ENCODE results near the gene SUMO4. TPM values are rescaled to one million over a fixed set of nuclear protein-coding genes. Genes with fewer than 3 reads are reported as not detected.

Gene SUMO4
- total RNA-seq, 4 donors from 2014 or later: 1.0 to 6.0 (median 3.4) TPM

DNA sequence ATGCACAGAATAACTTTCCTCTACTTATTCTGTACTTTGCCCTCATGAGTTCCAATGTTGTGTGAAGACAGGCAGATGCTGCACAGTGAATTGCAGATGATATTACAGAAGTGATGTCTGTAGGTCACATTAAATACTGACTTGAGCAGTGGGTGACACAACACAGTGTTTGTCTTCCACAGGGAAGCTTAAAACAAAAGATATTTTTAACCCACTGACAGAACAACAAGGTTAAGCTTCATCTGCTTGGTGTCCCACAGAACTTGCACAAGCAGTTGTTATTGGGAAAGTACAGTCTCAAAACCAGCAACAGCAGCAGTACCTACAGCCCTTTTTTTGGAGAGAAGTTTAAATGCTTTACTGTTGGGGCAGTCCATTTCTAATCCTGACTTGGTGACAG, 10.5 kb downstream of the SUMO4 start:
- Histone ChIP-seq H3K36me3 (peaks cover 29% of the 10 kb centered on the region), H3K27ac (no peak overlapping the region), H3K27me3 (no peaks in the 10 kb centered on the region), H3K9me3 (no peaks in the 10 kb centered on the region), H3K4me3 (no peak overlapping the region), H3K4me1 (no peaks in the 10 kb centered on the region)
- no peak for DNase-seq (ENCODE audit: low spot score in 2 of 2)
- TF ChIP-seq EP300 (IDR thresholded peaks at IDR 0.05) (no peak), POLR2AphosphoS5 (IDR thresholded peaks at IDR 0.05) (no peak), POLR2A (IDR thresholded peaks at IDR 0.05) (no peak), CTCF (IDR thresholded peaks at IDR 0.05) (no peak)

- 79% methylated on average over 4 of the region's 4 CpGs for WGBS
- H3K9me3 ChIP-seq: no peaks in the 10 kb centered on the region
- H3K4me1 ChIP-seq: no peaks in the 10 kb centered on the region
- TF ChIP-seq POLR2A (IDR thresholded peaks at IDR 0.05) (no peak), EP300 (IDR thresholded peaks at IDR 0.05) (no peak), CTCF (IDR thresholded peaks at IDR 0.05) (no peak), POLR2AphosphoS5 (IDR thresholded peaks at IDR 0.05) (no peak)
- no peak for DNase-seq (ENCODE audit: low spot score in 2 of 2)
- no peaks in the 10 kb centered on the region for H3K27me3 ChIP-seq
- H3K27ac ChIP-seq: no peak overlapping the region
- H3K4me3 ChIP-seq: no peak overlapping the region
- H3K36me3 ChIP-seq: peaks cover 23% of the 10 kb centered on the region
These were observed 13.9 kb downstream of the SUMO4 start for GRCh38 chr6:149414009-149414408.

- no peak for TF ChIP-seq EP300 (IDR thresholded peaks at IDR 0.05)
- TF ChIP-seq CTCF (IDR thresholded peaks at IDR 0.05): no peak
- no peak for TF ChIP-seq POLR2AphosphoS5 (IDR thresholded peaks at IDR 0.05)
- TF ChIP-seq POLR2A (IDR thresholded peaks at IDR 0.05): no peak
- DNase-seq (ENCODE audit: low spot score in 2 of 2): no peak
- no peaks in the 10 kb centered on the region for H3K9me3 ChIP-seq
- H3K27ac ChIP-seq: no peak overlapping the region
- H3K27me3 ChIP-seq: no peaks in the 10 kb centered on the region
- no peaks in the 10 kb centered on the region for H3K4me1 ChIP-seq
- no peak overlapping the region for H3K4me3 ChIP-seq
- peaks cover 15% of the 10 kb centered on the region for H3K36me3 ChIP-seq
- WGBS: 94% methylated on average over 4 of the region's 4 CpGs
These were observed 14.8 kb downstream of the SUMO4 start for GRCh38 chr6:149414821-149415220.

GRCh38 chr6:149419696-149420404, 19.8 kb downstream of the SUMO4 start:
- no peaks in the 10 kb centered on the region for H3K4me1 ChIP-seq
- no peak overlapping the region for H3K27ac ChIP-seq
- no peaks in the 10 kb centered on the region for H3K36me3 ChIP-seq
- TF ChIP-seq POLR2A (IDR thresholded peaks at IDR 0.05): no peak
- TF ChIP-seq POLR2AphosphoS5 (IDR thresholded peaks at IDR 0.05): no peak
- no peak for TF ChIP-seq EP300 (IDR thresholded peaks at IDR 0.05)
- TF ChIP-seq CTCF (IDR thresholded peaks at IDR 0.05): no peak
- 90% methylated on average over 13 of the region's 13 CpGs for WGBS
- no peak overlapping the region for H3K4me3 ChIP-seq
- no peaks in the 10 kb centered on the region for H3K9me3 ChIP-seq
- DNase-seq (ENCODE audit: low spot score in 2 of 2): no peak
- H3K27me3 ChIP-seq: no peaks in the 10 kb centered on the region

GRCh38 chr6:149421132-149421531, 21.1 kb downstream of the SUMO4 start:
- no peaks in the 10 kb centered on the region for H3K36me3 ChIP-seq
- H3K9me3 ChIP-seq: no peaks in the 10 kb centered on the region
- 72% methylated on average over 5 of the region's 5 CpGs for WGBS
- no peak overlapping the region for H3K27ac ChIP-seq
- TF ChIP-seq POLR2A (IDR thresholded peaks at IDR 0.05) (no peak), EP300 (IDR thresholded peaks at IDR 0.05) (no peak), CTCF (IDR thresholded peaks at IDR 0.05) (no peak), POLR2AphosphoS5 (IDR thresholded peaks at IDR 0.05) (no peak)
- H3K27me3 ChIP-seq: no peaks in the 10 kb centered on the region
- DNase-seq (ENCODE audit: low spot score in 2 of 2): no peak
- H3K4me1 ChIP-seq: no peaks in the 10 kb centered on the region
- no peak overlapping the region for H3K4me3 ChIP-seq
